HG02840 (cell line): ENCODE data around the gene PRR20G.
"Not testable (repeated sequence)": the region's sequence is repeated elsewhere in the genome, so short reads cannot be mapped to it uniquely, and the experiment has no call there.

ENCODE experiments used
- ATAC-seq: cut with Tn5 transposase; IDR thresholded peaks from one replicate; pipeline ENCODE4 v1.9.1; 2021; ENCODE audit warnings: mild to moderate bottlenecking, moderate library complexity, moderate number of reproducible peaks; ENCODE audit not compliant: unreplicated experiment, low FRiP score

PRR20G gene

DNA sequence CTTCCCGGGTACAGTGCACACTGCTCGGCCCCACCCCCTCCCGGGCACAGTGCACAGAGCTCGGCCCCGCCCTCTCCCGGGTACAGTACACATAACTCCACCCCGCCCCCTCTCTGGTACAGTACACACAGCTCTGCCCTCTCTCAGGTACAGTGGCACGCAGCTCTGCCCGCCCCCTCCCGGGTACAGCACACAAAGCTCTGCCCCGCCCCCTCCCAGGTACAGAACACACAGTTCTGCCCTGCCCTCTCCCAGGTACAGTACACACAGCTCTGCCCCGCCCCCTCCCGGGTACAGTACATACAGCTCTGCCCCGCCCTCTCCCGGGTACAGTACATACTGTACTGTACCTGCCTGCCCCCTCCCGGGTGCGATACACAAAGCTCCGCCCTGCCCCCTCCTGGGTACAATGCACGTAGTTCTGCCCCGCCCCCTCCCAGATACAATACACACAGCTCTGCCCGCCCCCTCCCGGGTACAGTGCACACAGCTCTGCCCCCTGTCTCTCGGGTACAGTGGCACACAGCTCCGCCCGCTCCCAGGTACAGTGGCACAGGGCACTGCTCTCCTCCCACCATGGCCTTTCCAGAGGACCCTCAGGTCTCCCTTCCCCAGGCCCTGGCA, 16.4 kb upstream of the PRR20G start:
- ATAC-seq = no peak

- ATAC-seq = no peak
These were observed 11.4 kb upstream of the PRR20G start for GRCh38 chr3:127299276-127299675.

GRCh38 chr3:127296959-127297358, 9.1 kb upstream of the PRR20G start:
- ATAC-seq = no peak

DNA sequence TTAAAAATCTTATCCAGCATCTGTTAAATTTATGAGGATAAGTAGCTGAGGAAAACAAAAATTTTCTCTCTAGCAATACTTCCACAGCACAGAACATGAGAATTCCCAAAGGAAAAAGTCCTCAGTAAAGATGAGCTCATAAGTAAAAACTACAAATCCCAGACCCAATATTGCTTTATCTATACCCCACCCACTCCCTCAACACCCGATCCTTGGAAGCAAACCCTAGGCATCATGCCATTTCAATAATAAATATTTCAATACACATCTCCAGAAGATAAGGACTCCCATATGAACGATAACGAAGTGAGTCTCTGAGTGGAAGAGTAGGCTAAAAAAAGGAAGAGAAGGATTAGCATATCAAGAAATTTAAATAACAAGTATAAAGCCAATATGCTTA, 8.3 kb upstream of the PRR20G start:
- no peak for ATAC-seq

DNA sequence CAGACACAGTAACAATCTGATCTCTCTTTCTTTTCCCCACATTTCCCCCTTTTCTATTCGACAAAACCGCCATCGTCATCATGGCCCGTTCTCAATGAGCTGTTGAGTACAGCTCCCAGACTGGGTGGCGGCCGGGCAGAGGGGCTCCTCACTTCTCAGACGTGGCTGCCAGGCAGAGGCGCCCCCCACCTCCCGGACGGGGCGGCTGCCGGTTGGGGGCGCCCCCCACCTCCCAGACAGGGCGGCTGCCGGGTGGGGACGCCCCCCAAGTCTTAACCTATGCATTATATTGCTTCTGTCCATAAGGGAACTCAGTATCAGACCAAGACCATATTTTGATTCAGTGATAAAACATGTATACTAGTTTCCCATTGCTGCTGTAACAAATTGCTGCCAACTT, 5.8 kb upstream of the PRR20G start:
- ATAC-seq = not testable (repeated sequence)

DNA sequence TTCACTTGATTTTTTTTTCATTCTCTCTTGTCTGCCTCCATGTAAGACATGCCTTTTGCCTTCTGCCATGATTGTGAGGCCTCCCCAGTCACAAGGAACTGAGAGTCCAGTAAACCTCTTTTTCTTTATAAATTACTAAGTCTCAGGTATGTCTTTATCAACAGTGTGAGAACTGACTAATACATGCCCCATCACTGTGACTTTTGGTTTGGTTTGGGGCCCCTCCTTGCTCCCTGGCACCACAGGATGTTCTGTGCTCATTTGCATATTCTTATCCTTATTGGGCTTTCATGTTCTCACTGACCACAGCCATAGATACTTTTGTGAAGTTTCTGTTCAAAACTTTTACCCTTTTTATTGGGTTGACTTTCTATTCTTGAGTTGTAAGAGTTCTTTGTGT, 3.8 kb upstream of the PRR20G start:
- no peak for ATAC-seq

DNA sequence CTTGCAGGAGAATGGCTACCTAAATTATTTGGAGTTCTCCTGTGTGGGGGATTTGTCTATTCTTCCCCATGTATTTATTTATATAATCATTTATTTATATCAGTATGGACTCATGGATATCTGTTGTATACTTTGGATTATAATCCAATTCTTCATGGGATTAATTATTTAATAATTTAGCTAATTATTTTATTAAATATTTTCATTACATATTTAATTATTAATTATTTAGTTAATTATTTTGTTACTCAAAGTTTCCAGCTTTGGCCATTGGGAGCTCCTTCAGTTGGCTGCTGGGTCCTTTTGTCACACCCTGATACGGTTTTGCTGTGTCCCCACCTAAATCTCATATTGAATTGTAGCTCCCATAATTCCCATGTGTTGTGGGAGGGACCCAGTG, 3.3 kb upstream of the PRR20G start:
- ATAC-seq = no peak

DNA sequence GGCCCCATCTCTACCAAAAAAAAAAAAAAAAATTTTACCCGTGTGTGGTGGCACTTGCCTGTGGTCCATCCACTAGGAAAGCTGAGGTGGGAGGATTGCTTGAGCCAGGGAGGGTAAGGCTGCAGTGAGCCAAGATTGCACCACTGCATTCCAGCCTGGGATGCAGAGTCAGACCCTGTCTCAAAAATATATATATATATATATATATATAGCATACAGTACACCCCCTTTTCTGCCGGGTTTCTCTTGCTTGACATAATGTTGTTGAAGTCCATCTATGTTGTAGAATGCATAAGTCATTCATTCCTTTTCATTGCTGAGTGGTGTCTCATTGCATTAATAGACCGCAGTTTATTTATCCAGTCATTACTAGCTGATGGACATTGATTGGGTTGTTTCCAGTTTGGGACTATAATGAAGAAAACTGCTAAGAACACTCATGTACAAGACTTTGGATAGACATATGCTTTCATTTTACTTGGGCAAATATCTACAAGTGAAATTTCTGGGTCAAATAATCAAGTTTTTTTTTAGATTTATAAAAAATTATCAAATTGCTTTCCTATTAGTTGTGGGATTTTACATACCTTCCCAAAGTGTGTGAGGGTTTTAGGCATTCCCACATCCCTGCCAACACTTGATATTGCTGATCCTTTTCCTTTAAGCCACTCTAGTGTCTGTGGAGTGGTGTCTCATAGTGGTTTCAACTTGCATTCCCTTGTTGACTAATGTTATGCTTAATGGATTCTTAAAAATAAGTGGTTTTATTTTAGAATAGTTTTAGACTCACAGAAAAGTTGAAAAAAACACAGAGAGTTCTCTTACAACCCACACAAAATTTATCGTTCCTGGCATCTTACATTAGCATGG, 2.1 kb upstream of the PRR20G start:
- ATAC-seq = no peak

DNA sequence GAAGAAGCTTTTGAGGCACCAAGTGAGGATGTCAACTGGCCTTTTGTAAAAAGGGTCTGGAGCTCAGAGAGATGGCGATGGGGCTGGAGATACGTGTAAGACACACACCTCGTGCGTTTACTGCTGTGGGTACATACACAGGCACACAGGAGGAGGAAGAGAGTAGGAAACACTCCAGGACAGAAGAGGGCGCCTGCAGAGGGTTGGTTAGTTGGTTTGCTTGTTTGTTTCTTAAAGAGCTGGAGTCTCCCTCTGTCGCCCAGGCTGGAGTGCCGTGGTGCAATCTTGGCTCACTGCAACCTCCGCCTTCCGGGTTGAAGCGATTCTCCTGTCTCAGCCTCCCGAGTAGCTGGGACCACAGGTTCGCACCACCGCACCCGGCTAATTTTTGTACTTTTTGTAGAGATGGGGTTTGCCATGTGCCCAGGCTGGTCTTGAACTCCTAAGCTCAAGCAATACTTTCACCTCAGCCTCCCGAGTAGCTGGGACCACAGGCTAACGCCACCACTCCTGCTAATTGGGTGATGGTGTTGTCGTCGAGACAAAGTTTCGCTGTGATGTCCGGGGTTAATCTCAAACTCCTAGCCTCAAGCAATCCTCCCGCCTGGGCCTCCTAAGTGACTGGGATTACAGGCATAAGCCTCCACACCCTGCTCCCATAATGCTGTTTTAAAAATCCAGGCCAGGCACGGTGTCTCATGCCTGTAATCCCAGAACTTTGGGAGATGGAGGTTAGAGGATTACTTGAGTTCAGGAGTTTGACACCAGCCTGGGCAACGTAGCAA, 1.3 kb upstream of the PRR20G start:
- no peak for ATAC-seq

DNA sequence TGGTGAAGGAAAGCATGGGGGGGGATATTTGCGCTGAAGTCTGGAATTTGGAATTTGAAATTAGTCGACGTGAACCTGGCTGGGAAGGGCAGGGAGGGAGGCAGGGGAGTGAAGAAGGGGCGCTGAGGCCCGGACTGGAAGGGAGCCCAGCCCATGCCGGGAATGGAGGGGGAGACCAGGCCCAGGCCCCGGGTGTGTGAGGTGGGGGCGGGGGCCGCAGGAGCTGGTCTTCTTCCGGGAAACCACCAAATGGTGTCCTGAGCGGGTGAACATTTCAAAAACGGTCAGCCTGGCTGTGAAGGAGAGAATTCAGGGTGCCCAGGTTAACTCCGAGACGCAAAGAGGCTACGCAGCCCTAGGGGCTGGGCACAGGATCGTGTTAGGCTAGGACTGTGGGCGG, 497 bp upstream of the PRR20G start:
- ATAC-seq = no peak

DNA sequence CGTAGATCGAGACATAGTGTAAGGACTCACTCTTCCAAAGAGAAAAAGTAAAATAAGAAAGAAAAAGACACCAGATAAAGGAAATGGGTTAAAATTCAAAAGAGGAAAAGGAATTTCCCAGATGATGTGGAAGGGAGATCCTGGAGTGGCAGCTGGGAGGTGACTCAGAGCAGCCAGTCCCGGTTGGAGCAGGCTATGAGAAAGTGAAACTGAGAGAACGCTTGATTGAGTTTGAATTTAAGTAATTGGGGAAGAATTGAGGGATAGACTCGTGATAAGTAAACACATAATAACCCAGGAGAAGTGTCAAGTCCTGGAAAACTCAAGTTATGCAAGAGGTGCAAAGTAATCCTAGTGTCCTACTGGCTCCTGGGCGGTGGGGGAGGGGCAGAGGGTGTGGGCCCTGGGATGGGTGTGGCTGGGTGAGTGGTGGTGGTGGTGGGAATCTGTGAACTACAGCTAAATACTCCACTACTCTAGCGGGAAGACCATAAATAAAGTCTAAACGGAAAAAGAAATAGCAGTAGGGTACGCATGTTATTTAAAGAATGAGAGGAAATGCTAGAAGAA, 1.2 kb downstream of the PRR20G start:
- no peak for ATAC-seq

DNA sequence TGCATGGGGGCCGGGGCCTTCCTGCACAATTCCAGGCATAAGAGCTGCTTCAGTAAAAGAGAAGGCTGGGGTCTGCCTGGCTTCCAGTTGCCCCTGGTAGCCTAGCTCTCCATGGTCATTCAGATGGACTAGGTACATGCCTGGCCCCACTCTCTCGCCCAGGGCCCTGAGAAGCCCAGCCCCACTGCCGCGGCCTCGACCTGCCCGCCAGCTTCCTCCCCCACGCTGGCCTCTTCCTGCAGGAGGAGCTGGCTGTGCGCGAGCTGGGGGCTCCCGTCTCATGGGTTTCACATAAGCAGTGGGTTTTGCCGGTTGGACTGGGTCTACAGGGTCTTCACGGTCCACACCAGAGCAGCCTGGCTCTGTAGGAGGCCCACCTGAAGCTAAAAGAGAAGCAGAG, 3.6 kb downstream of the PRR20G start:
- ATAC-seq = no peak

DNA sequence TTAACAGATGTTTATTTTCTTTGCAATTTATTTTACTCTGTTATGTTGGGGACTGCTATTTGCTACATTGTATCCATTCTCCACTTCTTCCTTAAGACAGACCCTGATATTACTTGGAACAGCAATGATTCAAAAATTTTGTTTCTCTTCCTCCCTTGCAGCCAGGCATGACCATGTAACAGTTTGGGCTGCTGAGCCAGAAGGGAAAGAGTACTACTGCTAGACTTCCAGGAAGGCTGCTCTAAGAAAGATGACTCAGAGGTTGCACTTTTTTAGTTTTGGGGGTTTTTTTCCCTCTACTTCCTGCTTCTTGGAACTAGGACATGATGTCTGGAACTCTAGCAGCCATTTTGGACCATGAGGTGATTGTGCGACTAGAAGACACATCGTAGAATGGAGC, 10.3 kb downstream of the PRR20G start:
- no peak for ATAC-seq

DNA sequence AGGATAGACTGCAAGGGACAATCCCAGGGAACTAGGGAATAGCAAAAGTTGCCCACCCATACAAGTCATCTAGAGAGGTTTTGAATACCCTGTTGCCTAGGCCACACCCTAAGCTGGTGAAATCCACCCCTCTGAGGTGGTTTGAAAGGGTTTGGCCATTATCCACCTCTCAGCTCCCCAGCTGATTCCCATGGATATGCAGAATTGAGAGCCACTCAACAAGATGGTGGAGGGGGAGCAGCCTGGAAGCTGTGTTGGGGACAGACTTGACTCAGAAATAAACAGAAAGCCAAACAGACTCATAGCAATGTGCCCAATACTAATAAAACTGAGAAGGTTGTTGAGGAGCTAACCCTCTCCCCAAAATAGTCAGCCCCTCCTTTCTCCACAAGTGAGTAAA, 10.9 kb downstream of the PRR20G start:
- no peak for ATAC-seq

GRCh38 chr3:127276396-127276795, 11.4 kb downstream of the PRR20G start:
- ATAC-seq = no peak

DNA sequence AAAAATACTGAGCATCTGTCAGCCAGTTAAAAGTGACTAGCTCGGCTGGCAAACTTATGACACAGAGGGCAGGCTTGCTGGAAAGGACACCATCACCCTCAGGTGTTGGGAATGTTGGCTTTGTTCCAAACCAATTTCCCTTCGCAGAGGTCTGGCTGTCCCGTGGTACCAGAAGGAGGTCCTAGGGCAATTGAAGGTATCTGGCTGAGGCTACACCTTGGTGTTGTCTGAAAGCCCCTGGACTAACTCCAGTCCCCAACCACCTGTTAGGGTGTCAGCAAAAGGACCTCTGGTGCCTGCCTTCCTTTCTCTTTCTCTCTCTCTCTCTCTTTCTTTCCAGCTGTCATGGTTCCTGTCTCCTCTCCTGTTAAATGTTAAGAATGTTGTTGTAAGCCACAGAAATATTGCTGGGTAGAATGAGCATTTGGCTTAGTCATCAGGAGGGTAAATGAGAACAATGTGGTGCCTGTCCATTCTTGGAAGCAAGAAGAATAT, 12.5 kb downstream of the PRR20G start:
- no peak for ATAC-seq

DNA sequence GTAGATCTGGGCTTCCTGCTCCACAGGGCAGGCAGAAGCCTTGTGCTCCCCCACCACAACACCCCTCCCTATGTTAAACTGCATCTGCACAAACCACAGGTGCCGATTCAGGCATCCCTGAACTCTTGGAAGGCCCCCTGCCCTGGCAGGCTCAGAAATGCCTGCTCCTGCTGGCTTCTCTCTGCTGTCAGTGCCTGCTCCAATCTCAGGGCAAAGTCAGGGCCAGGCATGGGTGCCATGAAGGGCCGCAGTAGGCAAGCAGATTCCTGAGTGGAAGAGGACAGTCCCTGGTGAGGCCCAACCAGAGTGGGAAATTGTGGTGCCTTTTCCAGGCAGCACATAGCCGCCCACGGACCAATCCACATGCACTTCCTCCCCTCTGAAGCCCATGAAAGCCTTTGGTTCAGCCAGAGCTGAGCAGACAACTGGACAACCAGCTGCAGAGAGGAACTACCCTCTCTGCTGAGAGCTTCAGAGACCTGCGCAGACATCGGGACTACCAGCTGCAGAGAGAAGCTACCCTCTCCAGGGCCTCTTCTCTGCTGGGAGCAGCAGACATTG, 13.6 kb downstream of the PRR20G start:
- ATAC-seq = no peak

GRCh38 chr3:127273206-127273605, 14.6 kb downstream of the PRR20G start:
- no peak for ATAC-seq

DNA sequence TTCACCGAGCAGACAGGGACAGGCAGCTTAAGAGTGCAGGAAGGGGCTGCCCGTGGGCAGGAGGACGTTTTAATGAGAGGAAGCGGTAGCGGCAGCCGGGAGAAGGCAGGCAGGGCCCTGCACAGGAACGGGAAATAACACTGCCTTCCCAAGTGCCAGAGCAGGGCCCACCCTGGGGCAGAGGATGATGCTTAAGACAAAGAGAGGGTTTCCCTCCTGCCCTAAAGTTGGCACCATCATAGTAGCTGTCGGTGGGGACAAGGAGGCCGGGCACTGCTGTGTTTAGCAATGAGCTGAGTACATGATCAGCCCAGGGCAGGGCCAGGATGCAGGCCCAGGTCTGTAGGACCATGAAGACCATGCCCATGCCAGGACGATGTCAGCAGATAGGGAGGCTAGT, 21.7 kb downstream of the PRR20G start:
- ATAC-seq = no peak

GRCh38 chr3:127265581-127265981, 22.3 kb downstream of the PRR20G start:
- no peak for ATAC-seq
